Ascending aorta (tissue), 2 donors: ENCODE results near the gene RFX2. TPM values are rescaled to one million over a fixed set of nuclear protein-coding genes. Genes with fewer than 3 reads are reported as not detected.
"Not testable (repeated sequence)": the region's sequence is repeated elsewhere in the genome, so short reads cannot be mapped to it uniquely, and the experiment has no call there.

Source experiments
- DNase-seq, 2 donors: peaks; one replicate each; pipeline ENCODE4 v3.0.0-alpha.2; 2019; ENCODE audit warnings: low spot score in 2 of 2
- H3K27ac ChIP-seq, 2 donors: fragments of 200-600 bp; sonication (generic); one replicate each; pipeline ENCODE4 v1.5.1; 2016 to 2017; ENCODE audit warnings: mild to moderate bottlenecking in 1 of 2
- H3K27me3 ChIP-seq: fragments of 200-600 bp; sonication (generic); one replicate; pipeline ENCODE4 v1.5.1; 2017
- H3K36me3 ChIP-seq, 2 donors: fragments of 200-600 bp; sonication (generic); one replicate each; pipeline ENCODE4 v1.5.1; 2016
- H3K4me1 ChIP-seq, 2 donors: fragments of 200-600 bp; sonication (generic); one replicate each; pipeline ENCODE4 v1.5.1; 2016 to 2017; ENCODE audit warnings: mild to moderate bottlenecking in 1 of 2
- H3K4me3 ChIP-seq, 2 donors: fragments of 200-600 bp; sonication (generic); one replicate each; pipeline ENCODE4 v1.5.1; 2016 to 2017; ENCODE audit warnings: mild to moderate bottlenecking in 1 of 2
- H3K9me3 ChIP-seq, 2 donors: fragments of 200-600 bp; sonication (generic); one replicate each; pipeline ENCODE4 v1.5.1; 2016
- CTCF ChIP-seq, 3 experiments: fragments of 200-600 bp in 2 of 3; fragments of 450-650 bp in 1 of 3; sonication (generic) in 2 of 3; IDR thresholded peaks; one replicate each; pipeline ENCODE4 v1.5.1; 2016 to 2019; ENCODE audit warnings: antibody characterized with exemption in 3 of 3, mild to moderate bottlenecking in 1 of 3, moderate library complexity in 1 of 3
- intact Hi-C: fragments of 100-400 bp; cut with DNase I; formaldehyde crosslinking; loops from one replicate; pipeline ENCODE4 v1.15.1; 2023
- total RNA-seq: library from RNA; depleted of rRNA; stranded (reverse); fragments of >200 nt; gene quantifications from one replicate; pipeline ENCODE4 v1.1.0, GENCODE V29; 2016

Gene RFX2
- total RNA-seq, 1 donor from 2014 or later = 107 TPM

GRCh38 chr19:6076675-6077463, 33.4 kb downstream of the RFX2 start:
- H3K27ac ChIP-seq = peak overlapping the region; percentile 78 to 89
- no peaks in the 10 kb centered on the region for H3K9me3 ChIP-seq
- peak in 1 of 2 donors; percentile 71 for DNase-seq
- peak overlapping the region in 1 of 2 donors; percentile 37 for H3K4me3 ChIP-seq
- H3K27me3 ChIP-seq = no peaks in the 10 kb centered on the region
- H3K36me3 ChIP-seq = no peaks in the 10 kb centered on the region
- intact Hi-C loops = loop anchor here (1.0 kb wide), 1 partner anchor 11 kb away; no protein-coding TSS in a partner anchor
- peaks cover 8 to 22% of the 10 kb centered on the region in 2 donors for H3K4me1 ChIP-seq
- no peak for TF ChIP-seq CTCF (IDR thresholded peaks at IDR 0.05)

DNA sequence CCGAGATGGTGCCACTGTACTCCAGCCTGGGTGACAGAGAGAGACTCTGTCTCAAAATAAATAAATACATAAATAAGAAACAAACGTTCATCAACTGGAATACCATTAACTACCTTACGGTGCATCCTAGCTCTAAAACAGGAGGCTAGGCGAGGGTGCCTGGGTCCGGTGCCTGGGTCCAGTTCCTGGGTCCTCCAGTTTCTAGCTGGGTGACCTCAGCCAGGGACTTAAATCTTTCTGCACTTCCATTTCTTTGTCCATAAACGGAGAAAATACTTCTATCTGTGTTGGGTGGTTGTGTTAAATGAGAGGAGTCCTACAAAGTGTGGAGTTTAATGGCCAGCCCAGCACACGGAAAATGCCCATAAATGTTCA, 34.0 kb downstream of the RFX2 start:
- H3K27me3 ChIP-seq = no peaks in the 10 kb centered on the region
- peak in 1 of 2 donors; percentile 60 for DNase-seq
- H3K27ac ChIP-seq = peak overlapping the region; percentile 78 to 89
- TF ChIP-seq CTCF (IDR thresholded peaks at IDR 0.05) = no peak
- intact Hi-C loops = loop anchor here (1.0 kb wide), 1 partner anchor 12 kb away; no protein-coding TSS in a partner anchor
- H3K36me3 ChIP-seq = no peaks in the 10 kb centered on the region
- H3K4me1 ChIP-seq = peaks cover 8 to 28% of the 10 kb centered on the region in 2 donors
- no peaks in the 10 kb centered on the region for H3K9me3 ChIP-seq
- peak overlapping the region in 1 of 2 donors; percentile 37 for H3K4me3 ChIP-seq

GRCh38 chr19:6074709-6075403, 35.4 kb downstream of the RFX2 start:
- peak overlapping the region; percentile 78 to 89 for H3K27ac ChIP-seq
- no peaks in the 10 kb centered on the region for H3K9me3 ChIP-seq
- intact Hi-C loops = no loop called here
- H3K27me3 ChIP-seq = no peaks in the 10 kb centered on the region
- TF ChIP-seq CTCF (IDR thresholded peaks at IDR 0.05) = no peak
- H3K36me3 ChIP-seq = no peaks in the 10 kb centered on the region
- no peak for DNase-seq
- peaks cover 12 to 37% of the 10 kb centered on the region in 2 donors for H3K4me1 ChIP-seq
- H3K4me3 ChIP-seq = no peak overlapping the region

- Histone ChIP-seq H3K27me3 (no peaks in the 10 kb centered on the region), H3K9me3 (no peaks in the 10 kb centered on the region), H3K27ac (peak overlapping the region; percentile 78 to 89), H3K4me3 (no peak overlapping the region), H3K36me3 (no peaks in the 10 kb centered on the region), H3K4me1 (peaks cover 12 to 39% of the 10 kb centered on the region in 2 donors)
- peak in 1 of 2 donors; percentile 60 for DNase-seq
- intact Hi-C loops = no loop called here
- no peak for TF ChIP-seq CTCF (IDR thresholded peaks at IDR 0.05)
Measured at GRCh38 chr19:6073858-6074708, 36.2 kb downstream of the RFX2 start.

- intact Hi-C loops, H3K27me3 ChIP-seq, H3K4me3 ChIP-seq, H3K36me3 ChIP-seq, H3K9me3 ChIP-seq: not testable (repeated sequence)
- DNase-seq = peak in 1 of 2 donors; percentile 56
- peak overlapping the region in 1 of 2 donors; percentile 90 for H3K27ac ChIP-seq
- H3K4me1 ChIP-seq = peaks cover 12 to 48% of the 10 kb centered on the region in 2 donors
Measured at GRCh38 chr19:6073233-6073632, 37.1 kb downstream of the RFX2 start.
